GM23248 (cell line): Measurements from ENCODE around the gene RAB3IL1. TPM values are rescaled to one million over a fixed set of nuclear protein-coding genes. Genes with fewer than 3 reads are reported as not detected.

Experiments used
- DNase-seq: peaks from one replicate; pipeline ENCODE4 v3.0.0-alpha.2; 2015
- H2AFZ ChIP-seq: fragments of 200-600 bp; sonication (generic); 2 replicates; pipeline ENCODE4 v1.6.1; 2016; ENCODE audit warnings: antibody characterized with exemption
- H3F3A ChIP-seq: fragments of 200-600 bp; sonication (generic); 2 replicates; pipeline ENCODE4 v1.6.1; 2016; ENCODE audit warnings: mild to moderate bottlenecking, antibody characterized with exemption, mixed run types; ENCODE audit not compliant: insufficient read depth
- H3K27ac ChIP-seq: fragments of 200-600 bp; sonication (generic); 2 replicates; pipeline ENCODE4 v1.5.1; 2016; ENCODE audit warnings: mild to moderate bottlenecking
- H3K27me3 ChIP-seq: fragments of 200-600 bp; sonication (generic); replicated peaks from 2 replicates; pipeline ENCODE4 v1.6.1; 2016; ENCODE audit warnings: mild to moderate bottlenecking; ENCODE audit not compliant: insufficient read depth
- H3K36me3 ChIP-seq: fragments of 200-600 bp; sonication (generic); 2 replicates; pipeline ENCODE4 v1.6.1; 2016; ENCODE audit warnings: low read depth, mild to moderate bottlenecking
- H3K4me1 ChIP-seq: fragments of 200-600 bp; sonication (generic); 2 replicates; pipeline ENCODE4 v1.6.1; 2016; ENCODE audit warnings: mild to moderate bottlenecking; ENCODE audit not compliant: insufficient read depth
- H3K4me2 ChIP-seq: fragments of 200-600 bp; sonication (generic); one replicate; pipeline ENCODE4 v1.6.1; 2016; ENCODE audit warnings: mild to moderate bottlenecking; ENCODE audit not compliant: unreplicated experiment
- H3K4me3 ChIP-seq: fragments of 200-600 bp; sonication (generic); 2 replicates; pipeline ENCODE4 v1.5.1; 2016; ENCODE audit warnings: mild to moderate bottlenecking
- H3K79me2 ChIP-seq: fragments of 200-600 bp; sonication (generic); 2 replicates; pipeline ENCODE4 v1.6.1; 2016; ENCODE audit warnings: mild to moderate bottlenecking; ENCODE audit not compliant: insufficient read depth
- H3K9ac ChIP-seq: fragments of 200-600 bp; sonication (generic); 2 replicates; pipeline ENCODE4 v1.6.1; 2016; ENCODE audit warnings: mild to moderate bottlenecking
- H3K9me2 ChIP-seq: fragments of 200-600 bp; sonication (generic); 2 replicates; pipeline ENCODE4 v1.6.1; 2016; ENCODE audit warnings: mixed run types, mild to moderate bottlenecking, moderate library complexity; ENCODE audit not compliant: insufficient read depth
- H3K9me3 ChIP-seq: fragments of 200-600 bp; sonication (generic); one replicate; pipeline ENCODE4 v1.6.1; 2017; ENCODE audit warnings: low read depth
- H4K20me1 ChIP-seq: fragments of 200-600 bp; sonication (generic); 2 replicates; pipeline ENCODE4 v1.6.0; 2016; ENCODE audit not compliant: insufficient read depth
- EZH2 ChIP-seq: fragments of 200-600 bp; sonication (generic); IDR thresholded peaks from 2 replicates; pipeline ENCODE4 v1.6.1; 2018; ENCODE audit warnings: antibody characterized with exemption, mild to moderate bottlenecking; ENCODE audit not compliant: insufficient read depth, poor library complexity, severe bottlenecking
- EZH2phosphoT487 ChIP-seq: fragments of 200-600 bp; sonication (generic); IDR thresholded peaks from 2 replicates; pipeline ENCODE4 v1.6.1; 2018; ENCODE audit warnings: antibody characterized with exemption, moderate library complexity, mild to moderate bottlenecking, low read depth; ENCODE audit not compliant: insufficient read depth
- WGBS, 2 experiments: methylation state at CpG; one replicate each; pipeline ENCODE4 v1.1.6; 2015 to 2017; ENCODE audit warnings: low lambda C conversion rate in 2 of 2, low coverage in 1 of 2; ENCODE audit errors: missing lambda C conversion rate in 2 of 2; 5-methylcytosine and 5-hydroxymethylcytosine counted together
- in situ Hi-C: fragments of 300-500 bp; cut with MboI; formaldehyde crosslinking; loops from 2 replicates; pipeline ENCODE4 v1.15.0; 2020
- microRNA-seq: library from miRNA; unstranded; fragments of <30 nt; microRNA quantifications from one replicate; pipeline ENCODE4, GENCODE V29; 2016; ENCODE audit warnings: borderline number of aligned reads
- polyA plus RNA-seq: library from polyadenylated mRNA; unstranded; fragments of >200 nt; fragmentation: Nextera tagmentation; extraction: Ambion mirVana; gene quantifications from 2 replicates; pipeline ENCODE4 v1.2.1, GENCODE V29; 2016
- small RNA-seq: library from RNA; depleted of rRNA; stranded (forward); fragments of <200 nt; gene quantifications from one replicate; pipeline ENCODE3, GENCODE V24; 2014; ENCODE audit warnings: low read depth, low replicate concordance
- total RNA-seq: library from RNA; depleted of rRNA; stranded (reverse); fragments of >200 nt; shearing (Covaris generic); gene quantifications from 2 replicates; pipeline ENCODE4 v1.2.3, GENCODE V29; 2014; rRNA removed

The RAB3IL1 gene
- total and polyA plus RNA-seq, 2 experiments from 2014 or later = 3.3 to 6.6 TPM

- no peaks in the 10 kb centered on the region for H4K20me1 ChIP-seq
These were observed 68.7 kb downstream of the RAB3IL1 start for GRCh38 chr11:61848631-61849030.

GRCh38 chr11:61847914-61848581 is 69.3 kb downstream of the RAB3IL1 start:
- TF ChIP-seq EZH2phosphoT487 (no peak), EZH2 (no peak)
- no peaks in the 10 kb centered on the region for H3K4me1 ChIP-seq
- H4K20me1 ChIP-seq = no peaks in the 10 kb centered on the region
- H2AFZ ChIP-seq = no peak overlapping the region
- no peak overlapping the region for H3K4me2 ChIP-seq
- H3K36me3 ChIP-seq = no peaks in the 10 kb centered on the region
- no peaks in the 10 kb centered on the region for H3K27me3 ChIP-seq
- no peak overlapping the region for H3K9ac ChIP-seq
- DNase-seq = no peak
- H3K4me3 ChIP-seq = no peak overlapping the region
- in situ Hi-C loops = no loop called here
- H3K9me3 ChIP-seq = no peaks in the 10 kb centered on the region
- no peaks in the 10 kb centered on the region for H3K79me2 ChIP-seq
- WGBS, 2 experiments = 93 to 99% methylated on average over 18 of the region's 18 CpGs
- H3K9me2 ChIP-seq = no peaks in the 10 kb centered on the region
- H3F3A ChIP-seq = no peaks in the 10 kb centered on the region
- H3K27ac ChIP-seq = no peak overlapping the region

More at GRCh38 chr11:61848631-61849030, 68.7 kb downstream of the RAB3IL1 start:
- Histone ChIP-seq H3F3A (no peaks in the 10 kb centered on the region), H3K4me1 (no peaks in the 10 kb centered on the region), H3K9me2 (no peaks in the 10 kb centered on the region), H3K27ac (no peak overlapping the region), H3K9me3 (no peaks in the 10 kb centered on the region), H3K79me2 (no peaks in the 10 kb centered on the region), H3K4me3 (no peak overlapping the region), H3K27me3 (no peaks in the 10 kb centered on the region), H2AFZ (no peak overlapping the region), H3K36me3 (no peaks in the 10 kb centered on the region), H3K9ac (no peak overlapping the region), H3K4me2 (no peak overlapping the region)
- TF ChIP-seq EZH2 = no peak
- no peak for TF ChIP-seq EZH2phosphoT487
- WGBS, 2 experiments = 89 to 91% methylated on average over 9 of the region's 9 CpGs
- in situ Hi-C loops = no loop called here
- DNase-seq = no peak

Small RNA genes within 50 kb of the gene (microRNA-seq; reads per million reads assigned to microRNA genes)
- gene MIR6746 = 7.2 reads per million, percentile 11 among the genes with 10 or more reads in this experiment

Small RNA genes within 50 kb of the gene (small RNA-seq; reads per million reads assigned to genes)
- not detected for gene MIR6746
- gene RNU6-1243P = not detected

Other genes with a start within 250 kb of the RAB3IL1 start
- gene DAGLA, start 237.2 kb downstream of the RAB3IL1 start, total RNA-seq = 1.3 and 2.3 TPM in 2 replicates
- gene DAGLA, start 237.2 kb downstream of the RAB3IL1 start, polyA plus RNA-seq = 1.3 and 1.4 TPM in 2 replicates
- not detected in 2 replicates for gene MYRF, start 164.9 kb downstream of the RAB3IL1 start, total RNA-seq
- gene MYRF, start 164.9 kb downstream of the RAB3IL1 start, polyA plus RNA-seq = 0.05 and 0.16 TPM in 2 replicates
- gene TMEM258, start 125.0 kb downstream of the RAB3IL1 start, total RNA-seq = 28.5 and 72.8 TPM in 2 replicates
- 258 and 259 TPM in 2 replicates for gene TMEM258, start 125.0 kb downstream of the RAB3IL1 start, polyA plus RNA-seq
- 29.0 and 29.2 TPM in 2 replicates for gene FEN1, start 124.7 kb downstream of the RAB3IL1 start, total RNA-seq
- gene FEN1, start 124.7 kb downstream of the RAB3IL1 start, polyA plus RNA-seq = 29.1 and 31.5 TPM in 2 replicates
- 12.9 and 44.9 TPM in 2 replicates for gene FADS1, start 100.6 kb downstream of the RAB3IL1 start, total RNA-seq
- 19.7 and 21.6 TPM in 2 replicates for gene FADS1, start 100.6 kb downstream of the RAB3IL1 start, polyA plus RNA-seq
- 5.2 and 7.7 TPM in 2 replicates for gene FADS2, start 89.3 kb downstream of the RAB3IL1 start, total RNA-seq
- gene FADS2, start 89.3 kb downstream of the RAB3IL1 start, polyA plus RNA-seq = 5.5 and 6.3 TPM in 2 replicates
- 203 and 272 TPM in 2 replicates for gene FADS3, start 26.0 kb downstream of the RAB3IL1 start, total RNA-seq
- gene FADS3, start 26.0 kb downstream of the RAB3IL1 start, polyA plus RNA-seq = 124 and 135 TPM in 2 replicates
- 4.7 and 5.1 TPM in 2 replicates for gene BEST1, start 32.8 kb upstream of the RAB3IL1 start, total RNA-seq
- 3.1 and 3.9 TPM in 2 replicates for gene BEST1, start 32.8 kb upstream of the RAB3IL1 start, polyA plus RNA-seq
- gene FTH1, start 50.1 kb upstream of the RAB3IL1 start, total RNA-seq = 393 and 473 TPM in 2 replicates
- 10,305 and 10,611 TPM in 2 replicates for gene FTH1, start 50.1 kb upstream of the RAB3IL1 start, polyA plus RNA-seq
- 16.0 and 39.5 TPM in 2 replicates for gene INCENP, start 206.4 kb upstream of the RAB3IL1 start, total RNA-seq
- gene INCENP, start 206.4 kb upstream of the RAB3IL1 start, polyA plus RNA-seq = 4.6 and 5.1 TPM in 2 replicates